Large intestine (tissue), 3 donors: ENCODE measurements around the gene PEX14. TPM values are rescaled to one million over a fixed set of nuclear protein-coding genes. Genes with fewer than 3 reads are reported as not detected.
A peak's percentile ranks its signal among the peaks of the same experiment; 100 is the strongest.

Source experiments
- DNase-seq, 2 donors: peaks; one replicate each; pipeline versions ENCODE4 v3.0.0 to v3.0.0-alpha.2; 2013
- H3K27ac ChIP-seq: one replicate; pipeline ENCODE4 v1.5.1; 2013; ENCODE audit warnings: low read length
- H3K27me3 ChIP-seq: 2 replicates; pipeline ENCODE4 v1.6.1; 2013; ENCODE audit warnings: low read length; ENCODE audit not compliant: control insufficient read depth, insufficient read depth
- H3K36me3 ChIP-seq: 2 replicates; pipeline ENCODE4 v1.6.1; 2013; ENCODE audit warnings: low read length; ENCODE audit not compliant: control insufficient read depth, insufficient read depth
- H3K4me1 ChIP-seq: one replicate; pipeline ENCODE4 v1.6.1; 2013; ENCODE audit warnings: low read length; ENCODE audit not compliant: control insufficient read depth, insufficient read depth
- H3K4me3 ChIP-seq: one replicate; pipeline ENCODE4 v1.5.1; 2013; ENCODE audit warnings: low read length
- H3K9me3 ChIP-seq: one replicate; pipeline ENCODE4 v1.6.1; 2013; ENCODE audit warnings: mild to moderate bottlenecking, low read depth, low read length, moderate library complexity; ENCODE audit not compliant: control insufficient read depth
- WGBS: methylation state at CpG from one replicate; pipeline ENCODE4 v1.1.5; 2013; ENCODE audit warnings: low lambda C conversion rate; ENCODE audit not compliant: insufficient coverage; 5-methylcytosine and 5-hydroxymethylcytosine counted together
- polyA plus RNA-seq: library from polyadenylated mRNA; unstranded; fragments of 120-200 nt; gene quantifications from one replicate; pipeline ENCODE4 v1.2.1, GENCODE V29; 2013

Gene PEX14
- polyA plus RNA-seq, 1 donor: 25.8 TPM

- Histone ChIP-seq H3K9me3 (no peaks in the 10 kb centered on the region), H3K4me1 (no peaks in the 10 kb centered on the region), H3K27ac (no peak overlapping the region), H3K36me3 (no peaks in the 10 kb centered on the region), H3K27me3 (no peaks in the 10 kb centered on the region), H3K4me3 (no peak overlapping the region)
- no CpG with 5 or more reads among the region's 5 CpGs for WGBS
- DNase-seq: no peak
These were observed 111.4 kb downstream of the PEX14 start for GRCh38 chr1:10586125-10586524.

- no peak for DNase-seq
- Histone ChIP-seq H3K27ac (no peak overlapping the region), H3K36me3 (no peaks in the 10 kb centered on the region), H3K4me1 (no peaks in the 10 kb centered on the region), H3K4me3 (no peak overlapping the region), H3K27me3 (no peaks in the 10 kb centered on the region), H3K9me3 (no peaks in the 10 kb centered on the region)
- WGBS: 84% methylated on average over 2 of the region's 5 CpGs
These were observed 113.9 kb downstream of the PEX14 start for GRCh38 chr1:10588640-10589039.

- Histone ChIP-seq H3K4me1 (no peaks in the 10 kb centered on the region), H3K4me3 (no peak overlapping the region), H3K27ac (no peak overlapping the region), H3K9me3 (no peaks in the 10 kb centered on the region), H3K36me3 (no peaks in the 10 kb centered on the region), H3K27me3 (no peaks in the 10 kb centered on the region)
- WGBS: no CpG with 5 or more reads among the region's 5 CpGs
- no peak for DNase-seq
These were observed 114.3 kb downstream of the PEX14 start for GRCh38 chr1:10589074-10589473.

GRCh38 chr1:10591010-10591409 lies 116.3 kb downstream of the PEX14 start:
- H3K9me3 ChIP-seq: no peaks in the 10 kb centered on the region
- no peak overlapping the region for H3K4me3 ChIP-seq
- WGBS: 82% methylated on average over 2 of the region's 4 CpGs
- no peaks in the 10 kb centered on the region for H3K27me3 ChIP-seq
- no peaks in the 10 kb centered on the region for H3K4me1 ChIP-seq
- no peak for DNase-seq
- no peaks in the 10 kb centered on the region for H3K36me3 ChIP-seq
- no peak overlapping the region for H3K27ac ChIP-seq

- WGBS: 100% methylated on average over 2 of the region's 5 CpGs
- Histone ChIP-seq H3K4me1 (peaks cover 13% of the 10 kb centered on the region), H3K27ac (no peak overlapping the region), H3K36me3 (no peaks in the 10 kb centered on the region), H3K9me3 (no peaks in the 10 kb centered on the region), H3K27me3 (no peaks in the 10 kb centered on the region), H3K4me3 (no peak overlapping the region)
- DNase-seq: no peak
These were observed 117.6 kb downstream of the PEX14 start for GRCh38 chr1:10592373-10592772.

GRCh38 chr1:10593750-10594149 lies 119.0 kb downstream of the PEX14 start:
- 89% methylated on average over 6 of the region's 11 CpGs for WGBS
- DNase-seq: no peak
- H3K27me3 ChIP-seq: no peaks in the 10 kb centered on the region
- H3K9me3 ChIP-seq: no peaks in the 10 kb centered on the region
- peaks cover 23% of the 10 kb centered on the region for H3K4me1 ChIP-seq
- H3K4me3 ChIP-seq: no peak overlapping the region
- H3K36me3 ChIP-seq: no peaks in the 10 kb centered on the region
- H3K27ac ChIP-seq: no peak overlapping the region

- peaks cover 27% of the 10 kb centered on the region for H3K4me1 ChIP-seq
- H3K4me3 ChIP-seq: no peak overlapping the region
- H3K36me3 ChIP-seq: no peaks in the 10 kb centered on the region
- H3K27ac ChIP-seq: no peak overlapping the region
- no peak for DNase-seq
- no peaks in the 10 kb centered on the region for H3K9me3 ChIP-seq
- no peaks in the 10 kb centered on the region for H3K27me3 ChIP-seq
- no CpG with 5 or more reads among the region's 9 CpGs for WGBS
These were observed 120.0 kb downstream of the PEX14 start for GRCh38 chr1:10594595-10595223.

- DNase-seq: peak in 1 of 2 donors; percentile 36
- Histone ChIP-seq H3K27ac (peak overlapping the region; percentile 47), H3K27me3 (no peaks in the 10 kb centered on the region), H3K9me3 (no peaks in the 10 kb centered on the region), H3K36me3 (peaks cover 2% of the 10 kb centered on the region), H3K4me1 (peaks cover 30% of the 10 kb centered on the region), H3K4me3 (no peak overlapping the region)
- WGBS: 42% methylated on average over 2 of the region's 6 CpGs
These were observed 122.0 kb downstream of the PEX14 start for GRCh38 chr1:10596780-10597179.

- Histone ChIP-seq H3K4me3 (no peak overlapping the region), H3K9me3 (no peaks in the 10 kb centered on the region), H3K36me3 (peaks cover 2% of the 10 kb centered on the region), H3K27me3 (no peaks in the 10 kb centered on the region), H3K27ac (peak overlapping the region; percentile 47), H3K4me1 (peaks cover 32% of the 10 kb centered on the region)
- DNase-seq: no peak
- WGBS: 85% methylated on average over 4 of the region's 13 CpGs
These were observed 123.0 kb downstream of the PEX14 start for GRCh38 chr1:10597492-10598388.

- Histone ChIP-seq H3K27me3 (no peaks in the 10 kb centered on the region), H3K27ac (no peak overlapping the region), H3K36me3 (peaks cover 2% of the 10 kb centered on the region), H3K9me3 (no peaks in the 10 kb centered on the region), H3K4me1 (peaks cover 33% of the 10 kb centered on the region), H3K4me3 (no peak overlapping the region)
- no peak for DNase-seq
- WGBS: 100% methylated on average over 1 of the region's 6 CpGs
These were observed 123.6 kb downstream of the PEX14 start for GRCh38 chr1:10598389-10598702.
